Osteocyte (in vitro differentiated cells): Measurements from ENCODE around the gene PDE1A. TPM values are rescaled to one million over a fixed set of nuclear protein-coding genes. Genes with fewer than 3 reads are reported as not detected.

Experiments used
- DNase-seq: peaks from one replicate; pipeline ENCODE4 v3.0.0; 2021; ENCODE audit warnings: mixed read lengths; ENCODE audit not compliant: unreplicated experiment; ENCODE audit errors: extremely low spot score
- H3K27ac Mint-ChIP-seq: one replicate; pipeline ENCODE4 v1.8.0; 2021; ENCODE audit warnings: mild to moderate bottlenecking, mixed read lengths; ENCODE audit not compliant: unreplicated experiment
- H3K27me3 Mint-ChIP-seq: one replicate; pipeline ENCODE4 v1.8.0; 2021; ENCODE audit warnings: mixed read lengths; ENCODE audit not compliant: unreplicated experiment
- H3K36me3 Mint-ChIP-seq: one replicate; pipeline ENCODE4 v1.8.0; 2021; ENCODE audit warnings: mixed read lengths; ENCODE audit not compliant: unreplicated experiment
- H3K4me1 Mint-ChIP-seq: one replicate; pipeline ENCODE4 v1.8.0; 2021; ENCODE audit warnings: mixed read lengths; ENCODE audit not compliant: unreplicated experiment
- H3K4me3 Mint-ChIP-seq: one replicate; pipeline ENCODE4 v1.8.0; 2021; ENCODE audit warnings: mild to moderate bottlenecking, moderate library complexity, mixed read lengths; ENCODE audit not compliant: unreplicated experiment
- H3K9me3 Mint-ChIP-seq: one replicate; pipeline ENCODE4 v1.8.0; 2021; ENCODE audit warnings: mixed read lengths; ENCODE audit not compliant: unreplicated experiment
- total RNA-seq: library from RNA; stranded (reverse); gene quantifications from 2 replicates; pipeline ENCODE4 v1.2.1, GENCODE V29; 2021
- TF ChIP-seq, protein P1 (sequence below): fragments of 200-600 bp; sonication (generic); IDR thresholded peaks from 2 replicates; pipeline ENCODE4 v1.5.0; 2021; ENCODE audit warnings: antibody characterized with exemption, mild to moderate bottlenecking, moderate library complexity

PDE1A gene
- total RNA-seq, 1 donor from 2014 or later = 1.8 TPM

DNA sequence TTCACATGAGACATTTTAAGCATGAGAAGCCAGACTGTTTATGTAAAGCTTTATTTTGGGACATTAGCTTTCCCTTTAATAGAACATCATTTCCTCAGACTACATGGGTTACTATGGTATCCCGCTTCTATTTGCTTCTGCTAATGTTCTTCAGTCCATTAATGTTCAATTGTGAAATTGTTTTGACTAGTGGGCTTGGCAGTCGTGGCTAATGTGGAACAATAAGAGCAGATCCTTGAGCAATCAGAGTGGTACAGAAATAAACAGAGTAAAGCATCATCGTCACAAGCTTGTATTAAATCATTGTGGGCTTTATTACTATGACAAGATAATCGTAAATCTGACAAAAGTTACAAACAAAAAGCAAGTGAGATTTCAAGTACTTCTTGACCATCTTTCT, 60.2 kb downstream of the PDE1A start:
- no peaks in the 10 kb centered on the region for H3K9me3 Mint-ChIP-seq
- no peak for DNase-seq
- H3K4me3 Mint-ChIP-seq = no peak overlapping the region
- H3K27ac Mint-ChIP-seq = no peak overlapping the region
- no peaks in the 10 kb centered on the region for H3K27me3 Mint-ChIP-seq
- peaks cover 13% of the 10 kb centered on the region for H3K4me1 Mint-ChIP-seq
- H3K36me3 Mint-ChIP-seq = no peaks in the 10 kb centered on the region
- TF ChIP-seq, protein P1, sequence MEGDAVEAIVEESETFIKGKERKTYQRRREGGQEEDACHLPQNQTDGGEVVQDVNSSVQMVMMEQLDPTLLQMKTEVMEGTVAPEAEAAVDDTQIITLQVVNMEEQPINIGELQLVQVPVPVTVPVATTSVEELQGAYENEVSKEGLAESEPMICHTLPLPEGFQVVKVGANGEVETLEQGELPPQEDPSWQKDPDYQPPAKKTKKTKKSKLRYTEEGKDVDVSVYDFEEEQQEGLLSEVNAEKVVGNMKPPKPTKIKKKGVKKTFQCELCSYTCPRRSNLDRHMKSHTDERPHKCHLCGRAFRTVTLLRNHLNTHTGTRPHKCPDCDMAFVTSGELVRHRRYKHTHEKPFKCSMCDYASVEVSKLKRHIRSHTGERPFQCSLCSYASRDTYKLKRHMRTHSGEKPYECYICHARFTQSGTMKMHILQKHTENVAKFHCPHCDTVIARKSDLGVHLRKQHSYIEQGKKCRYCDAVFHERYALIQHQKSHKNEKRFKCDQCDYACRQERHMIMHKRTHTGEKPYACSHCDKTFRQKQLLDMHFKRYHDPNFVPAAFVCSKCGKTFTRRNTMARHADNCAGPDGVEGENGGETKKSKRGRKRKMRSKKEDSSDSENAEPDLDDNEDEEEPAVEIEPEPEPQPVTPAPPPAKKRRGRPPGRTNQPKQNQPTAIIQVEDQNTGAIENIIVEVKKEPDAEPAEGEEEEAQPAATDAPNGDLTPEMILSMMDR = no peak

DNA sequence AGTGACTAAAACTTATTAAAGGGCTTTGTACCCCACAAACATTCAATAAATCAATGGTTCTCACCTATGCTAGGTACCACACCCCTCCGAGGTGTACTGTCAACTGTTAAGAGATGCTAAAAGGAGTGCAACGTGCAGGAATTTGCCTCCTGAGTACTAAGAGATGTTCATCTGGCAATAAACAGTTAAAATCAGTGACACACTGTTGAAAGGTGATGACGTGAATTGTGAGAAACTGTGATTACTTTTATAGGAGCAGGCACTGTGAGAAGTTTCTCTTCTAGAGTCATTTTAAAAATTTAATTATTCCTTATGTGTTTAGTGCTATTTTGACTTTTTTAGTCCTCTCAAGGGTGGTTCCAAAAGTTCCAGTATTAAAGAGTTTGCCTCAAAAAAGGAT, 61.0 kb downstream of the PDE1A start:
- Mint-ChIP-seq H3K4me3 (no peak overlapping the region), H3K4me1 (peaks cover 8% of the 10 kb centered on the region), H3K27me3 (no peaks in the 10 kb centered on the region), H3K9me3 (no peaks in the 10 kb centered on the region), H3K27ac (no peak overlapping the region), H3K36me3 (no peaks in the 10 kb centered on the region)
- TF ChIP-seq, protein P1 = no peak
- DNase-seq = no peak

DNA sequence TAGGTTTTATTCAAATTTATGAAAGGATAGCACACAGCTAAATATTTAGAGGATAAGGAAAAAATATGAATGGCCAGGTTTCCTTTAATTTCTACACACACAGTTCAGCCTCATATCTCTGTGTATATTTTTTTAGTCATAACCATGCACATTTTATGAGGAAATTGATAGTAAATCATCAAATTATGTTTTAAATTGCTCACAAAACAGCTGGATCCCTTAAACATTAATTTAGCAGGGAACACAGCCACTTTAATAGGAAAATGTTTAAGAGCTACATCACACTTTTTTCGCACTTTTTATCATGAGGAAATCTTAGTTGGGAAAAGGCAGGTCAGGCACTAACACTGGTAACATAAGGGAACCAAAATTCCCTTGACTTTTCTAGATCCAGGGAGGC, 65.4 kb downstream of the PDE1A start:
- no peak overlapping the region for H3K4me3 Mint-ChIP-seq
- H3K9me3 Mint-ChIP-seq = no peaks in the 10 kb centered on the region
- H3K27ac Mint-ChIP-seq = no peak overlapping the region
- no peak for DNase-seq
- no peaks in the 10 kb centered on the region for H3K27me3 Mint-ChIP-seq
- H3K4me1 Mint-ChIP-seq = no peaks in the 10 kb centered on the region
- TF ChIP-seq, protein P1 = no peak
- no peaks in the 10 kb centered on the region for H3K36me3 Mint-ChIP-seq

DNA sequence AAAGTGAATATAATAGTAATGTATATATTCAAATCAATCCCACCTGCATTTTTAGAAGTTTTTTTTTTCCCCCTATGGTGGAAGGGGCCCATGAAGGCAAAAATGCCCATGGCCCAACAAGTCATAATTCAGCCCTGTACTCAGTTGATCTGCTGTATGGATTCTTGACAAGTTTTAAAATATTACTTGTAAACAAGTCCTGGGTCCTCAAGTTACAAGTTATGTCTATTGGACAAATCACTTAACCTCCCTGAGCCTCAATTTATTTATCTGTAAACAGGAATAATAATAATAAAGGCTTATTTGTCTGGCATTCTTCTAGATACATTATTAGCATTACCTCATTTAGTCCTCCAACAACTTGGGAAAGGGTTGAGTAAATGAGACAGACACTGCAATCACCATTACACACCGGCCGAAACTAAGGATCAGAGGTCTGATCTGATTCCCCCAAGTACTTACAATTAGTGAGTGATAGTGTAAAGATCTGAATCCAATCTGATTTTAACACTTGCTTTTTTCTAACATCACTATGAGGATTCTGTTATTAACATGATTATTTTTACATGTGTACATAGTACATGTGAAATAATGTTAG, 66.1 kb downstream of the PDE1A start:
- Mint-ChIP-seq H3K4me1 (no peaks in the 10 kb centered on the region), H3K9me3 (no peaks in the 10 kb centered on the region), H3K27me3 (no peaks in the 10 kb centered on the region), H3K27ac (no peak overlapping the region), H3K36me3 (no peaks in the 10 kb centered on the region), H3K4me3 (no peak overlapping the region)
- no peak for DNase-seq
- TF ChIP-seq, protein P1 = no peak

DNA sequence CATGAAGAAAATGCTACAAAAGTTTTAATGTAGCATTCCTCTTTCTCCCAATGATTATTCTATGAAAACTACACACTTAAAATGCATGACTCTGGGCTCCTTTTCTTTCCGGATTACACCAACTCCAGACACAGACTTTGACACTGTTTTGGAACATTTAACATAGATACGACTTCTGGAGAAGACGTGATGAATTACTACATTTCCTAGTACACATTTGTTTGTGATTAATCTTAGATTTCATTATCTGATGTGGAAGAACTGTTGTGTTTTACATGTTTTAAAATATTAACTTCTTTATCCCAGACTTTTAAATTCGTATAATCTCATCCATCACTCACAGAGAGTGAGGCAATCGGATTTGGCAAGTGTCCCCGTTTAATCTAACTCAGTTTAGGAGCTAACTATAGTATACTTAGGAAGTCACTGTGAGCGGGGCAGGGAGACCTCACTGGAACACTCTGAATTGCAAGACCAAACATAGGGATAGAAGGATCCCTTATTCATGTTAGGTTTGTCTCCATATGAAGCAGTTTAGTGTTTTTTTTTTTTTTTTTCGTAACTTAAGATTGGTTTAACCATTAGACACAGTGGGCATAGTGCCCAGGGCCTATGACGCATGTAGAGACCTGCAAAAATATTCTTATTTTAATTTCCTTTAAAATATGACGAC, 66.7 kb downstream of the PDE1A start:
- H3K4me3 Mint-ChIP-seq = no peak overlapping the region
- H3K4me1 Mint-ChIP-seq = no peaks in the 10 kb centered on the region
- no peak overlapping the region for H3K27ac Mint-ChIP-seq
- H3K36me3 Mint-ChIP-seq = no peaks in the 10 kb centered on the region
- DNase-seq = no peak
- TF ChIP-seq, protein P1 = no peak
- H3K27me3 Mint-ChIP-seq = no peaks in the 10 kb centered on the region
- H3K9me3 Mint-ChIP-seq = no peaks in the 10 kb centered on the region
